ENCODE measurements around the gene BNIP5. TPM values are rescaled to one million over a fixed set of nuclear protein-coding genes. Genes with fewer than 3 reads are reported as not detected.

Gene BNIP5
- total RNA-seq, 1 donor from 2014 or later, result not detected

GRCh38 chr6:36320475-36320874, 16.2 kb downstream of the BNIP5 start:
- no peak for DNase-seq

GRCh38 chr6:36319821-36320220, 16.9 kb downstream of the BNIP5 start:
- DNase-seq, result no peak

GRCh38 chr6:36319436-36319762, 17.3 kb downstream of the BNIP5 start:
- DNase-seq, result no peak

GRCh38 chr6:36318690-36319435, 17.8 kb downstream of the BNIP5 start:
- no peak for DNase-seq

GRCh38 chr6:36317623-36318022, 19.1 kb downstream of the BNIP5 start:
- no peak for DNase-seq

- DNase-seq, result no peak
Measured at GRCh38 chr6:36315921-36316320, 20.8 kb downstream of the BNIP5 start.

GRCh38 chr6:36314221-36315014, 22.3 kb downstream of the BNIP5 start:
- DNase-seq, result no peak

- DNase-seq, result no peak
Measured at GRCh38 chr6:36313649-36313936, 23.1 kb downstream of the BNIP5 start.

- no peak for DNase-seq
Measured at GRCh38 chr6:36312854-36313648, 23.6 kb downstream of the BNIP5 start.

- no peak for DNase-seq
Measured at GRCh38 chr6:36309900-36310299, 26.8 kb downstream of the BNIP5 start.

- no peak for DNase-seq
Measured at GRCh38 chr6:36309203-36309602, 27.5 kb downstream of the BNIP5 start.

- no peak for DNase-seq
Measured at GRCh38 chr6:36308514-36308913, 28.2 kb downstream of the BNIP5 start.

GRCh38 chr6:36306375-36306774, 30.3 kb downstream of the BNIP5 start:
- DNase-seq, result no peak

- no peak for DNase-seq
Measured at GRCh38 chr6:36305885-36306284, 30.8 kb downstream of the BNIP5 start.

GRCh38 chr6:36302227-36302976, 34.3 kb downstream of the BNIP5 start:
- DNase-seq, result peak; percentile 41

GRCh38 chr6:36301781-36302180, 34.9 kb downstream of the BNIP5 start:
- no peak for DNase-seq

- DNase-seq, result no peak
Measured at GRCh38 chr6:36301085-36301658, 35.5 kb downstream of the BNIP5 start.

GRCh38 chr6:36298027-36298426, 38.7 kb downstream of the BNIP5 start:
- DNase-seq, result no peak

GRCh38 chr6:36297511-36297910, 39.2 kb downstream of the BNIP5 start:
- DNase-seq, result peak; percentile 66

GRCh38 chr6:36297051-36297450, 39.6 kb downstream of the BNIP5 start:
- no peak for DNase-seq

GRCh38 chr6:36296240-36296639, 40.4 kb downstream of the BNIP5 start:
- no peak for DNase-seq

GRCh38 chr6:36292170-36292569, 44.5 kb downstream of the BNIP5 start:
- DNase-seq, result no peak

Measured in occipital lobe (tissue), 2 donors.